Spleen (tissue), 7 donors: Measurements from ENCODE around the gene ANKRD6.

ENCODE experiments used
- CTCF ChIP-seq, 11 experiments: fragments of 200-600 bp in 7 of 11; fragments of 450-650 bp in 4 of 11; sonication (generic) in 4 of 11; IDR thresholded peaks in 8 of 11; conservative IDR thresholded peaks in 3 of 11; 1 replicate in 7 of 11; 2 replicates in 4 of 11; pipeline versions ENCODE4 v1.4.0 to v1.8.0; 2016 to 2021; ENCODE audit warnings: antibody characterized with exemption in 11 of 11, inconsistent platforms in 4 of 11, mild to moderate bottlenecking in 1 of 11
- POLR2A ChIP-seq, 3 donors: fragments of 450-650 bp; IDR thresholded peaks; one replicate each; pipeline ENCODE4 v1.5.1; 2017; ENCODE audit warnings: antibody characterized with exemption in 3 of 3, mild to moderate bottlenecking in 1 of 3
- donor health status: DM: no; HTN: no; CAD: no; lungs with moderate emphysema.
- donor health status: DM: no; HTN: no; CAD: no.
- donor health status: DM: no; HTN: no; CAD: no.

GRCh38 chr6:89637960-89638319 is 205.0 kb downstream of the ANKRD6 start:
- TF ChIP-seq CTCF (IDR thresholded peaks at IDR 0.05 in 8 of 11, conservative IDR thresholded peaks at IDR 0.05 in 3 of 11) = no peak
- no peak for TF ChIP-seq POLR2A (IDR thresholded peaks at IDR 0.05)
